Heart right ventricle (tissue), 16 donors: ENCODE measurements around the gene PNPLA2. TPM values are rescaled to one million over a fixed set of nuclear protein-coding genes. Genes with fewer than 3 reads are reported as not detected.

Experiments
- ATAC-seq, 8 donors: fragments of 200-7000 bp; cut with Tn5 transposase; one replicate each; pipeline ENCODE4 v1.9.1; 2020; ENCODE audit warnings: mild to moderate bottlenecking in 8 of 8, moderate library complexity in 8 of 8, moderate number of reproducible peaks in 1 of 8
- DNase-seq, 2 donors: peaks; one replicate each; pipeline ENCODE4 v3.0.0-alpha.2; 2020
- H3K27ac ChIP-seq, 10 donors: fragments of 200-600 bp; sonication (generic) in 2 of 10; one replicate each; pipeline versions ENCODE4 v1.5.0 to v1.8.0; 2020 to 2022; ENCODE audit warnings: mild to moderate bottlenecking in 3 of 10
- H3K27me3 ChIP-seq, 7 donors: fragments of 200-600 bp; one replicate each; pipeline ENCODE4 v1.8.0; 2021 to 2022; ENCODE audit warnings: mild to moderate bottlenecking in 2 of 7
- H3K36me3 ChIP-seq, 9 donors: fragments of 200-600 bp; sonication (generic) in 1 of 9; one replicate each; pipeline versions ENCODE4 v1.5.0 to v1.8.0; 2020 to 2022; ENCODE audit warnings: mild to moderate bottlenecking in 2 of 9
- H3K4me1 ChIP-seq, 9 donors: fragments of 200-600 bp; sonication (generic) in 1 of 9; one replicate each; pipeline versions ENCODE4 v1.5.0 to v1.8.0; 2020 to 2022; ENCODE audit warnings: mild to moderate bottlenecking in 4 of 9
- H3K4me3 ChIP-seq, 10 donors: fragments of 200-600 bp; sonication (generic) in 2 of 10; one replicate each; pipeline versions ENCODE4 v1.5.0 to v1.8.0; 2020 to 2022; ENCODE audit warnings: mild to moderate bottlenecking in 7 of 10, moderate library complexity in 2 of 10
- H3K9me3 ChIP-seq, 11 donors: fragments of 200-600 bp in 10 of 11; sonication (generic) in 2 of 11; one replicate each; pipeline versions ENCODE4 v1.5.0 to v1.8.0; 2013 to 2022; ENCODE audit warnings: mild to moderate bottlenecking in 2 of 11, control low read depth in 1 of 11, moderate library complexity in 1 of 11
- WGBS, 2 donors: extraction: QIAGEN DNeasy Blood & Tissue Kit; methylation state at CpG; one replicate each; pipeline ENCODE4 v1.1.7; 2013; ENCODE audit warnings: inconsistent platforms in 1 of 2; 5-methylcytosine and 5-hydroxymethylcytosine counted together
- intact Hi-C, 10 donors: fragments of 100-400 bp; cut with DNase I; formaldehyde crosslinking; loops; one replicate each; pipeline versions ENCODE4 v1.11.1 to v1.14.2; 2022
- polyA plus RNA-seq, 2 donors: library from polyadenylated mRNA; stranded (reverse); fragments of 200-250 nt; gene quantifications; one replicate each; pipeline ENCODE4 v1.2.3, GENCODE V29; 2013
- total RNA-seq, 10 donors: library from RNA; stranded (reverse); fragmentation: NEBNext Ultra II Directional in 3 of 10; extraction: Animal tissue kit (Norgen Biotek cat#: 25700) in 3 of 10; gene quantifications; one replicate each; pipeline versions ENCODE4 v1.2.1 to v1.2.4, GENCODE V29; 2021 to 2023
- TF ChIP-seq, protein P1 (sequence below), 9 donors: fragments of 200-600 bp; sonication (generic) in 2 of 9; IDR thresholded peaks; one replicate each; pipeline versions ENCODE4 v1.5.0 to v1.8.0; 2021 to 2022; ENCODE audit warnings: antibody characterized with exemption in 9 of 9, mild to moderate bottlenecking in 5 of 9, moderate library complexity in 1 of 9
- donor health status: Arrhythmogenic right ventricular cardiomyopathy.
- donor health status: ischemic (EF 13 %, LVEDD 7.1; RV severe dilation, severe dysfunction).
- donor health status: healthy with polysubstance abuse.
- donor health status: DM: no; HTN: yes; CAD: no.
- donor health status: DM: no; HTN: no; CAD: no.
- donor health status: ischemic (EF 25% LVEDD 6.9; RV normal size, moderate dysfunction).
- donor health status: ischemic (EF 25% LVEDD 5.7; RV mildly dilated, moderate dysfunction).
- donor health status: healthy.
- donor health status: DM: yes; HTN: yes; CAD: no.
- donor health status: Ischemic cardiomyopathy.
- donor health status: ischemic (EF 35%, LVEDD 5.7; RV mildly dilated, moderate dysfunction).
- donor health status: nonischemic (EF 11% LVEDD 7.7; RV severe dilation, severe dysfunction).
- donor health status: DM: yes; HTN: yes; CAD: no.
- donor health status: PGD.
- donor health status: ischemic (EF 29% LVEDD 5.4; RV normal size, mild dysfunction).
- donor health status: nonischemic (EF 23%, LVEDD 6.1; RV moderate dilation, normal function).

The PNPLA2 gene
- total and polyA plus RNA-seq, 12 donors, result 114 to 359 (median 247) TPM

DNA sequence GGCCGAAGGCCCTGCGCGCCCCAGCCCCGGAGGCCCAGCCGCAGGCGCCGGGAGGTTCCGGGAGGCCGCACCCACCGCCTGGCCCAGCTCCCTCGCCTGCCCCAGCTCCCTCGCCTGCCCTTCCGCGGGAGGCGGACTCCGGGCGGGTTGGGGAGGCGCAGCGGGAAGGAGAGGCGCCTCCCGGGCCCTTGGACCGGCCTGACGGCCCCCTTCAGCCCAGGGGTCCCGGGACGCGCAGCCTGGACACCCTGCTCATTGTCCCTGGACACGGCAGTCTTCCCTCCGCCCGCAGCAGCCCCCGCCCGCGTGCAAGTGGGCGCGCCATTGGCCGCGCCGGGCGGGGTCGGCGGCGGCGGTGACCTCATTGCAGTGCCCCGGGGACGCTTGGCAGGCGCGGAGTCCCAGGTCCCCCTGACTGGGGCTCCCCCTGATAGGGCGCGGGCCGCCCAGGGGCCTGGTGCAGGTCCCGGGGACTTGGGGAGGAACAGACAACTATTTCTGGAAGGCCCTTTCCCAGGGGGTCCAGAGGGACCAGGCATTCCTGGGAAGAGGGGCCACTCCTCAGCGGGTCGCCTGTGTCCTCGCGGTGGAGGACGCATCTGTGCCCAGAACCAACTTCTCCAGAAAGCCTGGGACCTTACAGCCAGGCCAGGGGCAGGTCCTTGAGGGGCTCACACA is 14.5 kb downstream of the PNPLA2 start:
- peak overlapping the region; percentile 73 to 99 (median 96) for H3K27ac ChIP-seq
- ATAC-seq (peak; percentile 7 to 38 (median 22)), DNase-seq (peak in 1 of 2 donors; percentile 72)
- TF ChIP-seq, protein P1, sequence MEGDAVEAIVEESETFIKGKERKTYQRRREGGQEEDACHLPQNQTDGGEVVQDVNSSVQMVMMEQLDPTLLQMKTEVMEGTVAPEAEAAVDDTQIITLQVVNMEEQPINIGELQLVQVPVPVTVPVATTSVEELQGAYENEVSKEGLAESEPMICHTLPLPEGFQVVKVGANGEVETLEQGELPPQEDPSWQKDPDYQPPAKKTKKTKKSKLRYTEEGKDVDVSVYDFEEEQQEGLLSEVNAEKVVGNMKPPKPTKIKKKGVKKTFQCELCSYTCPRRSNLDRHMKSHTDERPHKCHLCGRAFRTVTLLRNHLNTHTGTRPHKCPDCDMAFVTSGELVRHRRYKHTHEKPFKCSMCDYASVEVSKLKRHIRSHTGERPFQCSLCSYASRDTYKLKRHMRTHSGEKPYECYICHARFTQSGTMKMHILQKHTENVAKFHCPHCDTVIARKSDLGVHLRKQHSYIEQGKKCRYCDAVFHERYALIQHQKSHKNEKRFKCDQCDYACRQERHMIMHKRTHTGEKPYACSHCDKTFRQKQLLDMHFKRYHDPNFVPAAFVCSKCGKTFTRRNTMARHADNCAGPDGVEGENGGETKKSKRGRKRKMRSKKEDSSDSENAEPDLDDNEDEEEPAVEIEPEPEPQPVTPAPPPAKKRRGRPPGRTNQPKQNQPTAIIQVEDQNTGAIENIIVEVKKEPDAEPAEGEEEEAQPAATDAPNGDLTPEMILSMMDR (IDR thresholded peaks at IDR 0.05), result no peak
- WGBS, 2 donors, result 0 to 1% methylated on average over 49 to 53 of the region's 55 CpGs
- no peaks in the 10 kb centered on the region for H3K9me3 ChIP-seq
- intact Hi-C loops, result no loop called here
- peaks cover 31 to 93% (median 81%) of the 10 kb centered on the region in 9 donors for H3K4me1 ChIP-seq
- H3K36me3 ChIP-seq, result peaks cover 0 to 26% (median 21%) of the 10 kb centered on the region in 9 donors
- peaks cover 0 to 42% (median 0%) of the 10 kb centered on the region in 7 donors for H3K27me3 ChIP-seq
- peak overlapping the region; percentile 36 to 91 (median 79) for H3K4me3 ChIP-seq

DNA sequence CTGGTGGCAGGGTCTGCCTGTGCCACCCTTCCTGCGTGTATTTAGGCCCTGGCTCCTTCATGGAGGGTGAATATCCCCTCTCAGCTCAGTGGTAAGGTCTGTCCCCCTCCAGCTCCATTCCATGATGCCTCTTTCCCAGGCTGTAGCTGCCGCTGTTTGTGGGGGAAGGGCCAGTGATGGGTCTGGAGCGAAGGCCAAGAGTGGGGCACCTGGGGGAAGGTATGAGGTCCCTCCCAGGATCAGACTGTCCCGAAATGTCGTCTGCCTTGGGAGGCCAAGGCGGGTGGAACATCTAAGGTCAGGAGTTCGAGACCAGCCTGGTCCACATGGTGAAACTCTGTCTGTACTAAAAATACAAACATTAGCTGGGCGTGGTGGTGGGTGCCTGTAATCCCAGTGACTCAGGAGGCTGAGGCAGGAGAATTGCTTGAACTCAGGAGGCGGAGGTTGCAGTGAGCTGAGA is 15.2 kb downstream of the PNPLA2 start:
- WGBS, 2 donors, result 39 to 50% methylated on average over 9 of the region's 9 CpGs
- TF ChIP-seq, protein P1 (IDR thresholded peaks at IDR 0.05), result no peak
- intact Hi-C loops, result loop anchor here in 1 of 10 donors (1.0 kb wide), 1 partner anchor 33 kb away; no protein-coding TSS in a partner anchor
- Histone ChIP-seq H3K27ac (peak overlapping the region; percentile 73 to 99 (median 96)), H3K9me3 (no peaks in the 10 kb centered on the region), H3K4me3 (peak overlapping the region; percentile 36 to 91 (median 79)), H3K36me3 (peaks cover 0 to 32% (median 27%) of the 10 kb centered on the region in 9 donors), H3K4me1 (peaks cover 24 to 93% (median 81%) of the 10 kb centered on the region in 9 donors), H3K27me3 (peaks cover 0 to 36% (median 0%) of the 10 kb centered on the region in 7 donors)
- DNase-seq (no peak), ATAC-seq (no peak)

DNA sequence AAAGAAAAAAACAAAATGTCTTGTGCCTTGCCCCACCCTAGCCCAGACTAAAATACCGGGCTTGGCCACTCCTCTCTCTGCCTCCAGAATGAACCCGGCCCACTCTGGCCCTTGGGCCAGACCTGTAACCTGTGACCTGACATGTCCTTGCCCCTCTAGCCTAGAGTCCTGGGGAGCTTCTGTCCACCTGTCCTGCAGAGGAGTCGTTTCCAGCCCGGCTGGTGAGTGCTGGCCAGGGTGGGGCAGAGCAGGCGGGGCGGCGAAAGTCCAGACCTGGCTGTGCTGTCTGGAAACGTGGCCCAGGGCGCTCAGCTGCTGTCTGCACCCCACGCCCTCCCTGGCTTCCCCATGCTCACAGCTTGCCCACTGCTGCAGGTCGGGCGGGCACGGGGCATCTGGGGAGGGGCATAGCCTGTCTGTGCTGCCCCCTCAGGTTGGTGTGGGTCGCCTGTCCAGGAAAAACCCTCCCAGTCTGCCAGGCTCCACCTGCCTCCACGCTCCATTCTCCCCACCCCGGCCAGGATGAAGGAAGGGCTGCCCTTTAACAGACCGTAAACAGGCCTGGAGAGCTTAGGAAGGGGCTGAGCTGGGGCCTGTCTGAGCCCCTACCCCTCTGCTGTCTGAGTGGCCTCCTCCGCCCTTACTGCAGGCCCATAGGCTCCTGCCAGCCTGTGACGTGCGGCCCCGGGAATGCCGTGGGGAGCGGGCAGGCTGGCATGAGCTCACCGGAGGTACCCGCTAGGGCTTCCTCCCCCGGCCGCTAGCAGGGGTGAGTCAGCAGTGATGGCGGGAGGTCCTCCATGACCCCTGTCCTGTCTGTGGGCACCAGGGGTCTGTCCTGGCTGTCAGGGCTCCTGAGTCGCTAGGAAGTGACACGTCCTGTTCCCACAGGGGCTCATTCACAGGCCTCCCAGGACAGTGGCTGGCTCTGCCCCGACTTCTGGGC is 15.9 kb downstream of the PNPLA2 start:
- ATAC-seq (peak; percentile 17 to 73 (median 64)), DNase-seq (peak; percentile 82 to 84)
- Histone ChIP-seq H3K36me3 (peaks cover 0 to 40% (median 33%) of the 10 kb centered on the region in 9 donors), H3K27ac (peak overlapping the region; percentile 73 to 99 (median 96)), H3K4me3 (peak overlapping the region; percentile 4 to 91 (median 79)), H3K27me3 (peaks cover 0 to 29% (median 0%) of the 10 kb centered on the region in 7 donors), H3K4me1 (peaks cover 22 to 93% (median 78%) of the 10 kb centered on the region in 9 donors), H3K9me3 (no peaks in the 10 kb centered on the region)
- intact Hi-C loops, result loop anchor here in 1 of 10 donors (1.0 kb wide), 1 partner anchor 33 kb away; no protein-coding TSS in a partner anchor
- 27 to 31% methylated on average over 31 of the region's 31 CpGs for WGBS, 2 donors
- TF ChIP-seq, protein P1 (IDR thresholded peaks at IDR 0.05), result no peak

DNA sequence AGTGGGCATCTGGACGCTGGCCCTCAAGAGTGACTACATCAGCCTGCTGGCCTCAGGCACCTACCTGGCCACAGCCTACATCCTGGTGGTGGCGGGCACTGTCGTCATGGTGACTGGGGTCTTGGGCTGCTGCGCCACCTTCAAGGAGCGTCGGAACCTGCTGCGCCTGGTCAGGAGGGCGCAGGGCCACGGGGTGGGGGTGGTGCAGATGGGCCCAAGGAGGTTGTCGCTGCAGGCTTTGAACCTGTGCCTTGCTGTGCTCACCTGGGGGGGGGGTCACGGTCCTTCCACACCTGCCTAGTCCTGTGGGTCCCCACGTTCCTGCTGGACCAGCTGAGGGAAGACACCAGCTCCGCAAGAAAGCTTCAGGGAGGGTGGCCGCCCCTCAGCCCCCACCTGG is 17.6 kb downstream of the PNPLA2 start:
- H3K27ac ChIP-seq, result peak overlapping the region in 6 of 10 donors; percentile 32 to 99 (median 70)
- TF ChIP-seq, protein P1 (IDR thresholded peaks at IDR 0.05), result no peak
- DNase-seq (no peak), ATAC-seq (no peak)
- peaks cover 0 to 56% (median 44%) of the 10 kb centered on the region in 9 donors for H3K36me3 ChIP-seq
- H3K4me1 ChIP-seq, result peaks cover 24 to 93% (median 75%) of the 10 kb centered on the region in 9 donors
- intact Hi-C loops, result no loop called here
- H3K9me3 ChIP-seq, result no peaks in the 10 kb centered on the region
- peaks cover 0 to 13% (median 0%) of the 10 kb centered on the region in 7 donors for H3K27me3 ChIP-seq
- WGBS, 2 donors, result 94 to 97% methylated on average over 14 of the region's 14 CpGs
- H3K4me3 ChIP-seq, result no peak overlapping the region
